NCI-H1048 (cell line): Measurements from ENCODE around the gene CCDC74A.
"Not testable (repeated sequence)": the region's sequence is repeated elsewhere in the genome, so short reads cannot be mapped to it uniquely, and the experiment has no call there.

Experiments
- DNase-seq: peaks from one replicate; lab custom pipeline; 2025; lab: John Stamatoyannopoulos, UW

CCDC74A gene

DNA sequence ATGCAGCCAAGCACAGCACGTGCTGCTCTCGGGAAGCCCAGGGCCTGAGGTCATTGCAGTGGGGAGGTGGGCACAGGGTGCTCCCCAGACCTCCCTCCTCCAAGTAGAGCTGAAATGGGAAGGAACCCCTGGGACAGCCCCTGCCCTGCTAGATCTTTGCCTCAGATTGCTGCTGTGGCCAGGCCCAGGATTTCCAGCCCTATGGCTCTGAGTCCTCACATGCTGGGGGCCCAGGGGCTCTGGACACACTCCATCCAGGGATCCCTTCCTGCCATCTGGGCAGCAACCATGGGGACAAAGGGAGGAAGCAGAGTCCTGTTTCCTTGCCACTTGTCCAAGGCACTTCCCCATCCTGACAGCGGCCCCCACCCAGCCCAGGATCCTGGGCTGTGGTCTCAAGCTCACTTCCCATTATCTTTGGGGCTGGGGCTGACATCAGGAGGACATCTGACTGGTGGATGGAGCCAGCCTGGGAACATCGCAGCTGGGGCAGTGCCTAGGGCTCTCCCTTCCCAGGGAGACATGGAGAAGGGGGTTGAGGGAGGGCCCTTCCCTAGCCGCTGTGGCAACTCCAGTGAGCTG lies 2.3 kb downstream of the CCDC74A start:
- DNase-seq, result not testable (repeated sequence)

- DNase-seq, result not testable (repeated sequence)
Observed at GRCh38 chr2:131530626-131531344, 3.1 kb downstream of the CCDC74A start.

DNA sequence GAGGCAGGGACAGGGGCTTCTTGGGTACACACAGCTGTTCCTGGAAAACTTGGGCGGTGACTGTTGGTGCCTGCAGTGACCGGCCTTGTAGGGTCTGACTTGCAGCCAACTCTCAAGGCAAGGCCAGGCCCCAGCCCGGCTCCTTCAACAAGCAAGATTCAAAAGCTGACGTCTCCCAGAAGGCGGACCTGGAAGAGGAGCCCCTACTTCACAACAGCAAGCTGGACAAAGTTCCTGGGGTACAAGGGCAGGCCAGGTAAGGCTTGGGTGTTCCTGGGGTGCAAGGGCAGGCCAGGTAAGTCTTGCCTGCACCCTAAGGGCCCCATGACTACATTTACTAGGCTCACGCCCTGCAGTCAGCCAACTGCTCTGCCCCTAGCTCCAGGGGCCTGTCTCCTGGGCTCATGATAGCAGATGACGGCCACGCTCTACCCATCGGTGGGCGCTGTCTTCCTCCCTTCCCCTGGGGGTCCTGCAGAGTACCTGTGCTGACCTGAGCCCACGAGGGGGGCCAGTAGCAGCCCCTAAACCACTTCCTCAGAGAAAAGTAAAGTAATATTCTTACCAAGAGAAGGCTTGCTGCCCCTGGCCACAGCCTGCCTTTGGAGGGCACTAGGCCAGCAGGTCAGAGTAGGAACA lies 4.0 kb downstream of the CCDC74A start:
- not testable (repeated sequence) for DNase-seq

DNA sequence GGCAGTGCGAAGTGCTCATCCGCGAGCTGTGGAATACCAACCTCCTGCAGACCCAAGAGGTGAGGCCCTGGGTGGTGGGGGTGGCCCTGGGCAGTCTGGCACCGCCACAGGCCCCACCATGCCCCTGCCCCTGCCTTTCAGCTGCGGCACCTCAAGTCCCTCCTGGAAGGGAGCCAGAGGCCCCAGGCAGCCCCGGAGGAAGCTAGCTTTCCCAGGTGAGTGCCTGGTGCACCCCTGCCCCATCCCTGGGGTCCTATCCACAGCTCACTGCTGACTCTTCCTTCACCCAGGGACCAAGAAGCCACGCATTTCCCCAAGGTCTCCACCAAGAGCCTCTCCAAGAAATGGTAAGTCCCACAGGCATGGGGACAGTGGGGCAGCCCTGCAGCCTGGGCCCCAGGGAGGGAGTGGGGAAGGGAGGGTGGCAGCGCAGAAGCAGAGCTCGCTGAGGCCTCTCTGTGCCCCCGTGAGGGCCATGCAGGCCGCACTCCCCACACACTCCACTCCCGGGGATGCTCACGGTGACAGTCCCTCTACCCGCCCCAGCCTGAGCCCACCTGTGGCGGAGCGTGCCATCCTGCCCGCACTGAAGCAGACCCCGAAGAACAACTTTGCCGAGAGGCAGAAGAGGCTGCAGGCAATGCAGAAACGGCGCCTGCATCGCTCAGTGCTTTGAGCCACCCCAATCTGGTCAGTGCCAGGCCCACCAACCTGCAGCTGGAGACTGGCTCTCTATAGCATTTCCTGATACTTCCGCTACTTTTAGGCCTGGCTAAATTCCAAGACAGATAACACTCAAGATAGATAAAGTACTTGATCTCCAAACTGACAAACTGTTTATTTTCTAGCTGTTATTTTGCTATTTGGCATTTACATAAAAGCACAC lies 5.3 kb downstream of the CCDC74A start:
- DNase-seq, result not testable (repeated sequence)

GRCh38 chr2:131533609-131534316 lies 6.1 kb downstream of the CCDC74A start:
- not testable (repeated sequence) for DNase-seq

- DNase-seq, result not testable (repeated sequence)
Observed at GRCh38 chr2:131534317-131534672, 6.6 kb downstream of the CCDC74A start.

DNA sequence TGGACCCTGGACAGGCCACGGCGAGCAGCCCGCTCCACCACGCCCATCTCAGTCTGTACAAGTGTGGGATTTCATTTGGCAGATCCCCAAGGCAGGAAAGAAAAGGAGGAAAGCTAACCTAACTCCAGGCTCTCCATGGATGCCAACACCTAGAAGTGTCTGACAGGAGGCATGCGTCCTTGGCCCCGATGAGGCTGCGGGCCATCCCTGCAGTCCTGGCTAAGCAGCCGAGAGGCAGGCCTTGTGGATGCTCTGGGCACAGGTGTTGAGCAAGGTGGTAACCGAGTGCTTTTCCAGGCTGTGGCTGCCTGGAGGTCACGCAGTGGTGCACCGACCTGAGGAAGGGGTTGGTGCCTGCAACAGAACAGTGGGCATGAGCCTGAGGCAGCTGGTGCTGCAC lies 7.3 kb downstream of the CCDC74A start:
- not testable (repeated sequence) for DNase-seq

DNA sequence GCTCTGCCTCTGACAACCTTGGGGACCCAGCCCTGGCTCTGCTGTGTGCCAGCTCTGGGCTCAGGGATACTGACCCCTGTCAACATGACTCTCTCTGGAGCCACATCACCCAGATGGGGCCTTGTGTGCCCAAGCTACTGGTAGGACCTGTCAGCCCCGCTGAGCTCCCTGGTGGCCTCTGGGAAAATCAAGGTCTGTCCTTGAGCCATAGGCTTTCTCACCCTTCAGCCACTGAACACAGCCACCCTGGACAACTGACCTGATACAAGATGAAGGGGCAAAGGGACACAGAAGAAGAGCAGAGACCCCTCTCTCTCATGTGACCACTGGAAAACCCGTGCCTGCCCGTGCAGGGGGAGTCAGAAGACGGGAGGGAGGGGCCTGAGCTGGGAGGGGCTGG lies 7.8 kb downstream of the CCDC74A start:
- DNase-seq, result no peak

DNA sequence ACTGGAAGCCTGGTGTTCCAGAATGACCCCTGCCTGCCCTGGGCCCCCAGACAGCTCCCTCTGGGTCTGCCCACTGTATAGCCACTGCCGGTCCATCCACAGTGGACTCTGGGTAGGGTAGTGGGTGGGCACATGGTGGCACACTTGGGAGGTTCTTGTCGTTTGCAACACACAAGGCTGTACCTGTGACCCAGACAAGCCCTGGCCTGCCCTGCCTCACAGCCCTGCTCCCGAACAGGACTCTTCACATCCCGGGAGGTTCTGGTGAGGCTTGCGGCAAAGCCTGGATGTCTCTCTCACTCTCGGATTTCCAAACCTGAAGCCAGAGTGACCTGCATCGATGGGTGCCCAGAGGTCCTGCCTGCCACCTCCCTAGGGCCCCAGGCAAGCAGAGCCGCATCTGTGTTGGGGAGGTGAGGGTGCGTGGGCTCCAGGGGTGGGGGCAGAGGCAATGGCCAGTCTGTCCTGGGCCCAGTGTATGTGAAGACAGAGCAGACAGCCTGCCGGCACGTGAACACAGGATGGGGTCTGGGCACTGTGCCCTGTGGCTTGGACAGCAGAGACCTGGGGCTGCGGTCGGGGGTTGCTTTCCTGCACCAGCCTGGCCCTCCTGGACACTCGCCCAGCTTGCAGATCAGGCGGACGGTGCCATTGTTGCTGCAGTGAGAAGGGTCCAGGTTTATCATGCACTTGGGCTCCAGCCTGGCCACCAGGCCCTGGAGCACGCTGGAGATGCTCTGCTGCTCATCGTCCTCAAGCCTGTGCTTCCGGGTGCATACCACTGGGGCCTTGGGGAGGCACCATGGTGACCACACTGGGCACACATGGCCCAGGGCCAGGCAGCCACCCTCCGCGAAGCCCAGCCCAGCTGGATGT lies 8.5 kb downstream of the CCDC74A start:
- DNase-seq, result not testable (repeated sequence)

DNA sequence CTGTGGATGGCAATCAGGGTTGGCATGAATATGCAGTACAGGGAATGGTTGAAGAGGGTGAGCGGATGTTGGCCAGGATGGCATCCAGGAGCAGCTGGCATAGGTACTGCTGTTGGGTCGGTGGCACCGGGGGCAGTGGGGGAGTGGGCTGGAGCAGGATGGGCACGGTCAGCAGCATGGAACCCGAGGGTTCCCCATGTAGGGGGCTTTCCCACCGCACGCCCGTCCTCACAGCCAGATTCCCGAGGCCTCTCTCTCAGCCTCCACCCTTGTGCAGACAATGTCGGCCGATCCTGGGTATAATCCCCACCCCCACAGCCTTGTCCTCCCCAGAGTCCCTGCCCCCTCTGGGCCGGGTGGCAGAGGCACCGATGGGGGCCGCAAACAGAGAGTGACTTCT lies 9.2 kb downstream of the CCDC74A start:
- DNase-seq, result not testable (repeated sequence)

GRCh38 chr2:131538856-131539255 lies 11.2 kb downstream of the CCDC74A start:
- DNase-seq, result not testable (repeated sequence)

DNA sequence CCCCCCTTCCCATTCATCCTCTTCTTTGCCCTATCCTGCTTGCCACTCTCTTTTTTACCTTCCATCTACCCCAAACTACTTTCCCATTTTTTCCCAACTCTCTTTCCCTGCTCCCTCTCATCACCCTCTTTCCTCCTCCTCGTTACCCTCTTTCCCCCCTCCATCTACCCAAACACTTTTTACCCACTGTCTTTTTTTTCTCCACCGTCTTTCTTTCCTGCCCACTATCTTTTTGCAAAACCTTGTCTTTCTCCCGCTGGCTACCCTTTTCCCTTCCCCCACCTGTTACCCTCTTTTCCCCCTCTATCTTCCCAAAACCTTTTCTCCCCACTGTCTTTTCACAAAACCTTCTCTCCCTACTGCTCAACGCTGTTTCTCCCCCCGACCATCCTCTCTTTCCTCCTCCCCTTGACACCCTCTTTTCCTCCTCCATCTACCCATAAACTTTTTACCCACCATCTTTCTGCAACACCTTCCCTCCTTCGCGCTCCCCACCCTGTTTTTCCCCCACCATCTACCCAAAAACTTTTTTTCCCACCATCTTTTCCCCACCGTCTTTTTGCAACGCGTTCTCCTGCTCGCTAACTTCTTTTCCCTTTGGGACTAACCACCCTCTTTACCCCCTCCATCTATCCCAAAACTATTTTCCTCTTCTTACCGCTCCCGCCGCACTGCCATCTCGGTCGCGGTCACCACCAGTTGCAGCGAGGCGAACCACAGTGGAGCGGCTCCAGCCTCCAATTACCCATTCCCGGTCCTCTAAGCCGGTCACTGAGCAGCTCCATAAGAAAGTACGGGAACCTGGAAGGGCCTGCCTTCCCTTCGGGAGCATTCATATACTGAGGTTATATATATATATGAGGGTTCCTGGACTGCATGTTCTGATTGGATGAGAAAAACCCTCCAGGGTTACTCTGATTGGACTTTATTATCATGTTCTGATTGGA lies 15.0 kb downstream of the CCDC74A start:
- DNase-seq, result no peak

- DNase-seq, result no peak
Observed at GRCh38 chr2:131543385-131543891, 15.8 kb downstream of the CCDC74A start.

GRCh38 chr2:131544006-131544812 lies 16.5 kb downstream of the CCDC74A start:
- DNase-seq, result not testable (repeated sequence)

DNA sequence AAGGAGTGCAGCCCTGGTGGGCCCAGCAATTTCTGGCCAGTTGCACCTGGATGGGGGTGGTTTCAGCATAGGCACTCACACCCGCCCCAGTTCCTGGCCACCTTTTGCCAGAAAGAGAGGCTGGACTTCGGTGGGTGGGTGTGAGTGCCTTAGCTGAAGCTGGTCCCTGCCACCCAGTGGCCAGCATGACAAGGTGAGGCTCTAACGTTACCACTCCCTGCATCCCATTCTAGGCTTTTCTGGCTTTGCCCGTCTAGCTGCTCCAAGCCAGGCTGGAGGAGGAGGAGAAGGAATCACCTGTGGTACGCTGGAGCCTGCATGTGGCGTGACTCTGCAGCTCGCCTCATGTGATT lies 17.1 kb downstream of the CCDC74A start:
- not testable (repeated sequence) for DNase-seq

GRCh38 chr2:131552871-131553270 lies 25.2 kb downstream of the CCDC74A start:
- no peak for DNase-seq

DNA sequence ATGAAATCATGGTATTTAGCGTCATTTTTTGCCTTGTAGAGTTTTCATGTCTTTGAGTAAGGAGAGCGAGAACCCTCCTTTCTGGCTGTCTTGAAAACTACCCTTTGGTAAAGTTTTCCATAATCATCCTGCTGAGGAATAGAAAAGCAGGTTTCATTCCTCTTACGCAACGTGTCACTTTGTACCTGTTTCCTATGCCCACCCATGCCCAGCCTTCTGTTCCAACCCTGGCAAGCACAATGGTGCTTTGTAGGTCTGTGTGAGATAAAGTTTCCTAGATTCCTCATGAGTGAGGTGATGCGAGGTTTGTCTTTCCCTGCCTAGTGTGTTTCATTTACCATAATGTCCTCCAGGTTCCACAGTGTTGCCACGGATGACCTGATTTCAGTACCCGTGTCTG lies 29.3 kb downstream of the CCDC74A start:
- DNase-seq, result no peak

- DNase-seq, result no peak
Observed at GRCh38 chr2:131557558-131558321, 30.1 kb downstream of the CCDC74A start.
